ENCODE measurements around the gene SCARF1.

DNA sequence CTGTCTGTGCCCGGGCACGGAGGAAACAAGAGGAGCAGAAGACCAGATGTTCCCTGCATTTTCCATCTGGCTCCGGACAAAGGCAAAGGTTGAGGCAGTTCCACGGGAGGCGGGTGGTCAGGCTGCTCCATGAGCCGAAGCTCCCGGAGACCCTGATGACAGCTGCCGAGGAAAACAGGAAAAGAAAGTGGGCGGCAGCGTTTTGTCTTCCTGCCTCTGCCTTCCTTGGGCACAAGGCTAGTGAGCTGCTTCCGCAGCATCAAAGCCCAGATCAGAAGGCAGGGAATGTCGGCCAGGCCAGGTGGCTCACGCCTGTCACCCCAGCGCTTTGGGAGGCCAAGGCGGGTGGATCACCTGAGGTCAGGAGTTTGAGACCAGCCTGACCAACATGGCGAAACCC lies 33.1 kb downstream of the SCARF1 start:
- TF ChIP-seq, protein P1, sequence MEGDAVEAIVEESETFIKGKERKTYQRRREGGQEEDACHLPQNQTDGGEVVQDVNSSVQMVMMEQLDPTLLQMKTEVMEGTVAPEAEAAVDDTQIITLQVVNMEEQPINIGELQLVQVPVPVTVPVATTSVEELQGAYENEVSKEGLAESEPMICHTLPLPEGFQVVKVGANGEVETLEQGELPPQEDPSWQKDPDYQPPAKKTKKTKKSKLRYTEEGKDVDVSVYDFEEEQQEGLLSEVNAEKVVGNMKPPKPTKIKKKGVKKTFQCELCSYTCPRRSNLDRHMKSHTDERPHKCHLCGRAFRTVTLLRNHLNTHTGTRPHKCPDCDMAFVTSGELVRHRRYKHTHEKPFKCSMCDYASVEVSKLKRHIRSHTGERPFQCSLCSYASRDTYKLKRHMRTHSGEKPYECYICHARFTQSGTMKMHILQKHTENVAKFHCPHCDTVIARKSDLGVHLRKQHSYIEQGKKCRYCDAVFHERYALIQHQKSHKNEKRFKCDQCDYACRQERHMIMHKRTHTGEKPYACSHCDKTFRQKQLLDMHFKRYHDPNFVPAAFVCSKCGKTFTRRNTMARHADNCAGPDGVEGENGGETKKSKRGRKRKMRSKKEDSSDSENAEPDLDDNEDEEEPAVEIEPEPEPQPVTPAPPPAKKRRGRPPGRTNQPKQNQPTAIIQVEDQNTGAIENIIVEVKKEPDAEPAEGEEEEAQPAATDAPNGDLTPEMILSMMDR (conservative IDR thresholded peaks at IDR 0.05; ENCODE audit: low read depth, low read length), result no peak
- TF ChIP-seq EZH2phosphoT487 (IDR thresholded peaks at IDR 0.05; ENCODE audit: borderline replicate concordance, low read length), result no peak
- TF ChIP-seq EZH2 (IDR thresholded peaks at IDR 0.05; ENCODE audit: low read length, unreplicated experiment), result no peak
